ENCODE results near the gene MAP4K1.
"Not testable (repeated sequence)": the region's sequence is repeated elsewhere in the genome, so short reads cannot be mapped to it uniquely, and the experiment has no call there.

Gene MAP4K1

GRCh38 chr19:38619361-38620174, 1.8 kb upstream of the MAP4K1 start:
- DNase-seq (ENCODE audit: low read depth): no peak

GRCh38 chr19:38618590-38619360, 1.0 kb upstream of the MAP4K1 start, which contains the start of gene EIF3K:
Gene EIF3K, plus strand, starts transcription at chr19:38619188. Its CDS starts 81 bp downstream, at chr19:38619269.
- DNase-seq (ENCODE audit: low read depth): peak; percentile 99

- no peak for DNase-seq (ENCODE audit: low read depth)
Measured at GRCh38 chr19:38617283-38617763, 430 bp downstream of the MAP4K1 start.

- DNase-seq (ENCODE audit: low read depth): no peak
Measured at GRCh38 chr19:38616265-38616664, 1.5 kb downstream of the MAP4K1 start.

- DNase-seq (ENCODE audit: low read depth): no peak
Measured at GRCh38 chr19:38615007-38615581, 2.7 kb downstream of the MAP4K1 start.

- DNase-seq (ENCODE audit: low read depth): no peak
Measured at GRCh38 chr19:38614289-38614688, 3.5 kb downstream of the MAP4K1 start.

- no peak for DNase-seq (ENCODE audit: low read depth)
Measured at GRCh38 chr19:38606131-38606530, 11.6 kb downstream of the MAP4K1 start.

GRCh38 chr19:38602856-38603255, 14.9 kb downstream of the MAP4K1 start:
- not testable (repeated sequence) for DNase-seq (ENCODE audit: low read depth)

- DNase-seq (ENCODE audit: low read depth): no peak
Measured at GRCh38 chr19:38599722-38600121, 18.0 kb downstream of the MAP4K1 start.

GRCh38 chr19:38597075-38597474, 20.7 kb downstream of the MAP4K1 start:
- DNase-seq (ENCODE audit: low read depth): no peak

- DNase-seq (ENCODE audit: low read depth): no peak
Measured at GRCh38 chr19:38596057-38596981, 21.4 kb downstream of the MAP4K1 start.

GRCh38 chr19:38592940-38593339, 24.8 kb downstream of the MAP4K1 start:
- DNase-seq (ENCODE audit: low read depth): no peak

- no peak for DNase-seq (ENCODE audit: low read depth)
Measured at GRCh38 chr19:38588041-38588440, 29.7 kb downstream of the MAP4K1 start.

- DNase-seq (ENCODE audit: low read depth): no peak
Measured at GRCh38 chr19:38587562-38587961, 30.2 kb downstream of the MAP4K1 start.

GRCh38 chr19:38583985-38584305, 33.8 kb downstream of the MAP4K1 start:
- no peak for DNase-seq (ENCODE audit: low read depth)

- DNase-seq (ENCODE audit: low read depth): no peak
Measured at GRCh38 chr19:38583219-38583984, 34.4 kb downstream of the MAP4K1 start.

- DNase-seq (ENCODE audit: low read depth): no peak
Measured at GRCh38 chr19:38580080-38580479, 37.7 kb downstream of the MAP4K1 start.

GRCh38 chr19:38579304-38579703, 38.4 kb downstream of the MAP4K1 start:
- not testable (repeated sequence) for DNase-seq (ENCODE audit: low read depth)

- DNase-seq (ENCODE audit: low read depth): no peak
Measured at GRCh38 chr19:38577826-38578225, 39.9 kb downstream of the MAP4K1 start.

GRCh38 chr19:38571682-38572081, 46.1 kb downstream of the MAP4K1 start:
- no peak for DNase-seq (ENCODE audit: low read depth)

Data from fibroblast of the conjunctiva (primary cell).